ENCODE measurements around the gene TUBB1.

GRCh38 chr20:59007665-59008511, 11.3 kb upstream of the TUBB1 start:
- TF ChIP-seq CTCF (IDR thresholded peaks at IDR 0.05) (no peak), POLR2A (IDR thresholded peaks at IDR 0.05) (no peak)

Measured in testis (tissue), 2 donors.